DMS153 treated with DMSO at 0.1 percent for 48 hours (cell line): ENCODE measurements around the gene CD164.
"Not testable (repeated sequence)": the region's sequence is repeated elsewhere in the genome, so short reads cannot be mapped to it uniquely, and the experiment has no call there.

ENCODE experiments used
- DNase-seq: peaks from one replicate; lab custom pipeline; 2025; ENCODE audit not compliant: unreplicated experiment; lab: John Stamatoyannopoulos, UW

The CD164 gene

GRCh38 chr6:109344226-109344625, 38.0 kb downstream of the CD164 start:
- DNase-seq: no peak

DNA sequence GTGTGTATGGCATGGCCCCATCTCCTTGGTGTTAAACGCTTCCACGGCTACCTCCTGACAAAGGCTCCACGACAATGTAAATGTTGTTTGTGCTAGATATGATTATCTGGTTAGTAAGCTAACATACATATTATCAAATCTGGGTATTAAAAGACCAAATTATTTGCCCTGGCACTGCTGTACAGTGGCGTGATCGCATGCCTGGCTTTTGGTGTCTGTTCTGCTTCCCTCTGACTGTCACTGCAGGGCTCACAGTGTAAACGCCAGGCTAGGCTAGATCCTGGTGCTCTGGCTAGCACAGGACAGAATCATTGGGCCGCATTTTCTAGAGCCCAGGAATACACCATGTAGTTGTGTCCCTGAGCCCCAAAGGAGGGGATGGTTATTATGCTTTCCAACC, 38.7 kb downstream of the CD164 start:
- no peak for DNase-seq

GRCh38 chr6:109342911-109343310, 39.4 kb downstream of the CD164 start:
- no peak for DNase-seq

- DNase-seq: no peak
These were observed 39.8 kb downstream of the CD164 start for GRCh38 chr6:109342506-109342905.

GRCh38 chr6:109340811-109341210, 41.5 kb downstream of the CD164 start:
- no peak for DNase-seq

GRCh38 chr6:109339906-109340678, 42.2 kb downstream of the CD164 start:
- no peak for DNase-seq

- peak; percentile 59 for DNase-seq
These were observed 45.9 kb downstream of the CD164 start for GRCh38 chr6:109336221-109336961.

GRCh38 chr6:109333870-109334269, 48.4 kb downstream of the CD164 start:
- DNase-seq: not testable (repeated sequence)

- DNase-seq: no peak
These were observed 49.5 kb downstream of the CD164 start for GRCh38 chr6:109332748-109333147.

GRCh38 chr6:109331081-109331480, 51.2 kb downstream of the CD164 start:
- DNase-seq: no peak

GRCh38 chr6:109330263-109330662, 52.0 kb downstream of the CD164 start:
- DNase-seq: no peak

DNA sequence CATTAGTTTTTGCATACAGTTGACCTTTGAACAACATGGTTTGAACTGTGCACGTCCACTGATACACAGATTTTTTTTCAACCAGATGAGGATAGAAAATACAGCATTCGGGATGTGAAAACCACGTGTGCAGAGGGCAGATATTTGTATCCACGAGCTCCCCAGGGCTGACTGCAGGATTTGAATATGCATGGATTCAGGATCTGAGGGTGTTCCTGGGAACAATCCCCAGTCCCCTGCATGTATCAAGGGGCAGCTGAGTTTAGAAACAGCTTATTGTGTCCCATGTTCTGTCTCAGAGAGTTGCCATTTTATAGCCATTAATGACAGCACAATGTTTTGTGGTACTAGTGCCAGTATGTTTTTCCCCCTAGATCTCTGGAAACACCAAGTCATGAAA, 53.6 kb downstream of the CD164 start:
- no peak for DNase-seq

GRCh38 chr6:109327959-109328358, 54.3 kb downstream of the CD164 start:
- DNase-seq: no peak

DNA sequence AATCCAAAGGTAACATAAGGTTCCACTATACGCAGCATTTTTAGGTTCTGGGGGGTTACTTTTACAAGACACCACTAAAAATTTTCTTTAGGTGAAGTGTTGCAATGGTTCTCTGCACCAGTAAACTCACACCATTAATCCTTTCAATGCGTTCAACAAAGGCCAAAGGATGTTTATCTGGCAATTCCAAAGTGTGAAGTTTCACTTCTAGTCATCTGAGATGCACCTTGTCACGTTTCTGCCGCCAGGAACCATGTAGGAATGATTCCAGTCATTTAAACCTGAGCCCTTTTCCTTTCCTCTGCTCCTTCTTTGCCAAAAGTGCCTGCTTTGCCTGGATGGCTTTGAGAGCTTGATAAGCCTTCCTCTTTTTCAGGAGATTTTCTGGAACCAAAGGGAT, 54.8 kb downstream of the CD164 start:
- no peak for DNase-seq

- no peak for DNase-seq
These were observed 55.9 kb downstream of the CD164 start for GRCh38 chr6:109326351-109326750.

GRCh38 chr6:109325400-109325801, 56.9 kb downstream of the CD164 start:
- DNase-seq: no peak

DNA sequence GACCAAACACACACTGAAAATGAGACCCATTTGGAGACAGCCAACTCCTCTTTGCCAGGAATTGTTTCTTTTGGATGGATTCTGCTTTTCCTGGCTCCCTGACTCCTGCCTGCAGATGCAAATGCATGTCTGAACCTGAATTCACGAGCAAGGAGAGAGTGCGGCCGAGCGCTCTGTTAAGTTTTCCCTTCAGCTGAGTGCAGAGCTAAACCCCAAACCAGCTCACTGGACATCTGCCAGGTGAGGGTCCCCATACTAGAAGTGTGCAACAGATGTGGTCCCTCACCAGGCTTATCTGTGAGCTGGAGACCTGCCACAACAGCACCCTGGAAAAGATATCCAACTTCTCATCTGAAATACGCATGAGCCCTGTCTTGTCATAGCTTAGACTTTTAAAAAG, 59.0 kb downstream of the CD164 start:
- DNase-seq: no peak

GRCh38 chr6:109322825-109323224, 59.4 kb downstream of the CD164 start:
- no peak for DNase-seq

DNA sequence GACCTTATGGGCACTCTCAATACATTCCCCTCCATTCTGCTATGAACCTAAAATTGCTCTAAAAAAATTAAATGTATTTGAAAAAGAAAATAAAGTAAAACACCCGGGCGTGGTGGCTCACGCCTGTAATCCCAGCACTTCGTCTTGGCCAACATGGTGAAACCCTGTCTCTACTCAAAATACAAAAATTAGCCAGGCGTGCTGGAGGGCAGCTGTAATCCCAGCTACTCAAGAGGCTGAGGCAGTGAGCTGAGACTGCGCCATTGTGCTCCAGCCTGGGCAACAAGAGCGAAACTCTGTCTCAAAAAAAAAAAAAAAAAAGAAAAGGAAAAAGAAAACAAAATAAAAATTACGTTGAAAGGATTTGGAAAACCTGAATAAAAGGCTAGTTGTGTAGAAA, 60.5 kb downstream of the CD164 start:
- no peak for DNase-seq

DNA sequence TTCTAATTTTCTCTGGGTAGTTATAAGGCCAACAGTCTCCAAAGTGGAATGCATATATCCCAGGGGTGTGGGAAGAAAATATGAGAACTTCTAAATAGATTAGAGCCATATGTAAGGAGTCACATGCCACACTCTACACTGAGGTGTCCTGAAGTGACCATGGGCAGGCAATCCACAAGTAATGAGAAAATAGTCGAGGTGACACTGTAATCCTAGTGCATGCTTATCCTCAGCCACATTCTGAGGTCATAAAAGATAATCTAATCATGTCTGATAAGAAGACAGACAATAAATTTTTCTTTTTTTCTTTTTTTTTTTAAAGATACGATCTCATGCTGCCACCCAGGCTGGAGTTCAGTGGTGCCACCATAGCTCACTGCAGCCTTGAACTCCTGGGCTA, 62.2 kb downstream of the CD164 start:
- no peak for DNase-seq

DNA sequence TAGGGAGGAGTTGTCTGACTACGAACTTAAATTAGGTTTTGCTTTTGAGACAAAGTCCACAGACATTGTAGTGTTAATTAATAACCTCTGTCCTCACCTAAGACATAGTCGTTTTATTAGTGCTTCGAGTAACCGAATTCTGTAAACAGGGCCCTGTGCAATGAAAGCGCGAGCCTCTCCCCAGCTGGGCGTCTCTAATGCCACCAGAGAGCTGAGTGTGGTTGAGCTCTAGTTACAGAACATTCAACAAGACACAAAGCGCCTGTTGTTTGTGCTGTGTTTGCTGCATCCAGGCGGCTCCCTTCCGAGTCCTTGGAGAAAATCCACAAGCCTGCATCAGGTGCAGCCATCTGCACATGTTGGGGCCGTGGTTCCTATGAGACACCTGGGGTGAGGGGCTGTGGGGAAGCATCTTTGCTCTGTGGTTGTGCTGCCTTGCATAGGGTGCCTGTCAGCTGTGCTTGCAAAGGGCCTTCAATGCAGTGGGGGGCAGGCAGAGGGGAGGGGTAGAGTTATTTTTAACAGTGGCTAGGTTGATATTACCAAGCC, 63.9 kb downstream of the CD164 start:
- DNase-seq: peak; percentile 81

GRCh38 chr6:109316909-109317308, 65.4 kb downstream of the CD164 start:
- DNase-seq: no peak
